GM21367 (cell line): ENCODE results near the gene TMEM245.
"Not testable (repeated sequence)": the region's sequence is repeated elsewhere in the genome, so short reads cannot be mapped to it uniquely, and the experiment has no call there.

Experiments
- ATAC-seq: cut with Tn5 transposase; IDR thresholded peaks from one replicate; pipeline ENCODE4 v1.9.1; 2021; ENCODE audit not compliant: unreplicated experiment

The TMEM245 gene

GRCh38 chr9:109133533-109133932 lies 13.8 kb upstream of the TMEM245 start:
- no peak for ATAC-seq

- ATAC-seq: no peak
Observed at GRCh38 chr9:109132567-109133021, 12.8 kb upstream of the TMEM245 start.

GRCh38 chr9:109129470-109130197 lies 9.9 kb upstream of the TMEM245 start:
- no peak for ATAC-seq

DNA sequence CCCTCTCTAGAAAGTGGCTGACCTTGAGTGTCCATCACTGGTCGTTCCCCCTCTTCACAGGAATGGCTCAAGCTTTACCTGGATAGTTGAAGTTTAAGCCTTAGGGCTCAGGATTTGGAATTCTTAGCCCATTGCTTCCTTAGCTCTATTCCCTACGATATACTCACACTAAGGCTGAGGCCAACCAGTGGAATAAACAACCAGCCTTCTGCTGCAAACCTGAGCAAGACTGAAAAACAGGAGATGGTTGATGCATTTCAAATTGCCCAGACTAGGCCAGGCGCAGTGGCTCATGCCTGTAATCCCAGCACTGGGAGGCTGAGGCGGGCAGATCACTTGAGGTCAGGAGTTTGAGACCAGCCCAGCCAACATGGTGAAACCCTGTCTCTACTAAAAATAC lies 6.9 kb upstream of the TMEM245 start:
- ATAC-seq: not testable (repeated sequence)

DNA sequence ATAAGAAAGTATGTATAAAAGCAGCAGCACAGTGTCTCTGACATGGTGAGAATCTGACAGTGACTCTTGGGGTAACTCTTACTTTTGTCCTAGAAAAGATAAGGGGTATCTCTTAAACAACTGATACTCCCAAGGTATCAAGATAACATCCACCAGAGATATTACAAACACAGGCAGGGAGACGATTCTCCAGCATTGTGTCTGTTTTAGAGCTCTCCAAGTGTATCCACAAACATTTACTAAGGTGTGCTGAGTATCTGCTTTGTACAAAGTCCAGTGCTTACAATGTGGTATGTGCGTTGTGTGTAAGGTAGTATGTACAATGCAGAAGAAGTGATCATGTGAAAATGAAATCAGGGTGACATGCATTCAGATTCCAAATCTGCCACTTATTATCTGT lies 4.4 kb upstream of the TMEM245 start:
- no peak for ATAC-seq

- peak; percentile 35 for ATAC-seq
Observed at GRCh38 chr9:109122726-109123621, 3.2 kb upstream of the TMEM245 start.

GRCh38 chr9:109121232-109121796 lies 1.6 kb upstream of the TMEM245 start:
- no peak for ATAC-seq

DNA sequence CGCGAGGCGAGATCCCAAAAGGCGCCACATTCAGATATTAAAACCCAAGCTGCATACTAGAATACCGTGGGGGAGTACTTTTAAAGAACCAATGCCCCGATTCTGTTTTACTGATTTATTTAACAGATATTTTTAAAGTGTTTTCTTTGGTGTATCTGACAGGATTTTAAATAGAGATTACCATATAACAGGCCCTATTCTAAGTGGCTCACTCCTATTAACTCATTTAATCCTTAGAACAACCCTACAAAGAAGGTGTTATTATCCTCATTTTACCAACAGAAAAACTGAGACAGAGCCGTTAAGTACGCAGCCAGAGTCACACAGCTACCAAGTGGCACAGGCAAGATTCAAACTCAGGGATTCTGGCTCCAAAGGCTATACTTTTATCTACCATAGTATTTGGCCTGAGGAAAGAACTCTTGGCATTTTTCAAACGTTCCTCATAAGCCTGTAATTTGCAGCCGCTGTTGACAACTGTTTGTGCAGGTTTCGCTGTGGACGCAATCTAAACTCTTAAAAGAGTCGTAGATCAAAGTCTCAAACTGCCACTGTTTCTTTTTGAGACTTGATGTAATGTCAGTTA lies 550 bp upstream of the TMEM245 start:
- no peak for ATAC-seq

- ATAC-seq: no peak
Observed at GRCh38 chr9:109118808-109119438, 824 bp downstream of the TMEM245 start.

DNA sequence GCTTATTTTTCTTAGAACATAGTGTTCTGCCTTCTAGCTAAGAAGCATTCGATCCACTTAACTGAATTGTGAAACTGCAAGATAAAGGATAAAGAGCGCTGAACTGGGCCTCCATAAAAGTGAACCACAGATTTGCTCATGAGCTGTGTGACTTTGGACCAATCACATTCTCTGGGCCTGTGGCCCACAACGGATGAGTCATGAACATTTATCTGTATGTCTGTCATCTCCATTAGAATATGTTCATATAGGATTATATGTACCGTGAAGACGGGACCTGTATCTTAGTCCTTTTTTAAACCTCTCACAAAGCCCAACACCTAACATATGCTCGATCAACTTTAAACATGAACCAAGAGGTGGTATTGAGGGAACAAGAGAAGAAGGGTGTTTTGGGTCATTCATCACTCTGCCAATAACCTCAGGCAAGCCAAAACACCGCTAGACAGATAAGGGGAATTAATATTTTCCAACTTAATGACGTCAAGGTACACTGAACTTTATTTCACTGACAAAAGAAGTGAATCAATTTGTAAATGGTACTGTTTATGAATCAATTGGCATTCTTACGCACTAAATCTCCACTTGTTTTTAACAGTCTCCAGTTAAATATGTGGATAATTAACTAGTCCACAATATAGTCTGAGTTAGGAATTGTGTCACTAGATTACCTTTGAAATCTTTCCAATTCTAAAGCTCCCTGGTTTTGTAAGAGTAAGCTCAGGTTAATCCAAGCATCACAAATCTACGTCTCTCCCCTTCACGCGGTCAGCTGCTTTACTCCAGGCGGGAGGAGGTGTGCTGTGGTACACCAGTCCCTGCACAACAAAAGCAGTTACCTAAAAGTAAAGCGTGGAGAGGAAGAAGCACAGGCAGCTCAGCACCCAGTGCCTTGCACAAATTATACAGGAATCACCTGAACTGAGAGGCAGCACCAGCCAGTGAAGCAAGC lies 1.6 kb downstream of the TMEM245 start:
- no peak for ATAC-seq

DNA sequence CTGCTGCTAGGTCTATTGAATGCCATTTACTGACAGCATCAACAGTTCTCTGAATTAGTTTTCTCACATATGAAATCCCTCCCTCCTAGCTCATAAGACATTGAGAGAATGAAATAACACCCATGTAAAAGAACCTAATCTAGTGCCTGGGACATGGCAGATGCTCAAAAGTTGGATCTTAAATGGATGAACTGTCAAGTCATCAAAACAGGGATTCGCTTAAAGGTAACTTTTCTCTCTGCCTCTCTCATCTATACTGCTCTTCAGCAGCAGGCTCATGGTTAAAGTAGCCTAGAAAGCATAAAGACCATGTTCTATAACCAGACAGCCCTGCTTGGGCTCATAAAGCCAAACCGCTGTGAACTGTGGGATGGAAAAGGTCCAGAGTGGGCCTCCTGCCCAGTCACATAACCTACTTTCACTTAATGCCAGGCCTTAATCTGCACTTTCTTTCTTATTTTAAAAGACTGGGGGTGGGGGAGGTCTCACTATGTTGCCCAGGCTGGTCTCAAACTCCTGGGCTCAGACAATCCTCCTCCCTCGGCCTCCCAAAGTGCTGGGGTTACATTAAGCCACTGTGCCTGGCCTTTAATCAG lies 3.7 kb downstream of the TMEM245 start:
- ATAC-seq: no peak

- no peak for ATAC-seq
Observed at GRCh38 chr9:109114670-109115069, 5.1 kb downstream of the TMEM245 start.

GRCh38 chr9:109113892-109114609 lies 5.7 kb downstream of the TMEM245 start:
- ATAC-seq: no peak

GRCh38 chr9:109113254-109113653 lies 6.5 kb downstream of the TMEM245 start:
- no peak for ATAC-seq

- peak; percentile 77 for ATAC-seq
Observed at GRCh38 chr9:109110329-109111021, 9.3 kb downstream of the TMEM245 start.

GRCh38 chr9:109109967-109110328 lies 9.8 kb downstream of the TMEM245 start:
- no peak for ATAC-seq

DNA sequence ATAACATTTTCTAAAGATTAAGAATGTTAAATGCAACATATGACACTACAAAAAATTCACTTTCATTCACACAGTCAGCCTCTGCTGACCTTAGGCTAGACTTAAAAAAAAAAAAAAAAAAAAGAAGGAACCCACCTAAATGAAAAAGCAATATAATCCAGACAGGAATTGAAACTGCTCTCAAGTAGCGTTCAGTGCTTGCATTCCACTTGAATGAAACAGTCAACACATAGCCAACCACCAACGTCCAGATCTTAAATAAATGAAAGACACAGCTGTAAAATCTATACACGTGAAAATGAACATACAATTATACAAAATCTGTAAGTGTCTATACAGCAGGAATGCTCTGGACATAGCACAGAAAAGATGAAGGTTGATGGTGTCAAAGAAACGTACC lies 11.4 kb downstream of the TMEM245 start:
- no peak for ATAC-seq
